ENCODE measurements around the gene NME9.

The NME9 gene

GRCh38 chr3:138331143-138331894, 1.7 kb upstream of the NME9 start:
- no peak for DNase-seq

DNA sequence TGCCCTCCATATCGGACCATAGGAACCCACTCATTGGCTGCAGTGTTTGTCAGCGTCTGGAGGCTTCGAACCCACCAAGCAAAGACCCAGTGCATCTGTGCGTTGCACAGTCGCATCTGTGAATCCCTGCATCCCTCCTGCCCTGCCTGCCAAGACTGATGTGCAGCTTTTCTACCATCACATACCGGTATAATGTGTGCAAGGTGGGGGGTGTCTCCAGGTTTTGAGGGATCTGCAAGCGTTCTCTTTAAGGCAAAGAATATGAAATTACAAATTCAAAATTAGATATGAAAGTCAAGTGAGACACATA, 288 bp upstream of the NME9 start:
- DNase-seq, result no peak

- DNase-seq, result no peak
Observed at GRCh38 chr3:138328341-138328740, 1.3 kb downstream of the NME9 start.

GRCh38 chr3:138327831-138328230, 1.8 kb downstream of the NME9 start:
- DNase-seq, result no peak

GRCh38 chr3:138326866-138327595, 2.6 kb downstream of the NME9 start:
- no peak for DNase-seq

- no peak for DNase-seq
Observed at GRCh38 chr3:138325990-138326389, 3.7 kb downstream of the NME9 start.

GRCh38 chr3:138323971-138324370, 5.7 kb downstream of the NME9 start:
- no peak for DNase-seq

DNA sequence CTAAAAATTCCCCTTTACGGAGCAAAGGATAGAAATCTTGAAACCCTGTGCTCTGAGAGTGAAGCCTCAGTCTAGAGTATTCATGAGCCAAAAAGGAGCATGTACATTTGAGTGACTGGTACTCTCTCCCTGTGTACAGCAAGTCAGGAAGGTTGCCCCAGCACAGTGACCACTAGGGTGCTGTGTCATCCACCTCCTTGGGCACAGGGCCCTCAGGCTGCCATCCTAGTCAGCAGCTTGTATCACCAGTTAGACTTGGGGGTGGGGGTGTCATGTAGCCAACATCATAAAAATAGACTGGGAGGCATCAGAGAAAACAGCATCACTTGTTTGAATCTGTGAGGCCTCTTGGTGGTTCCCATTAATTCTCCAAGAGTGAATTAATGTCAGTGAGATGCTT, 12.0 kb downstream of the NME9 start:
- no peak for DNase-seq

DNA sequence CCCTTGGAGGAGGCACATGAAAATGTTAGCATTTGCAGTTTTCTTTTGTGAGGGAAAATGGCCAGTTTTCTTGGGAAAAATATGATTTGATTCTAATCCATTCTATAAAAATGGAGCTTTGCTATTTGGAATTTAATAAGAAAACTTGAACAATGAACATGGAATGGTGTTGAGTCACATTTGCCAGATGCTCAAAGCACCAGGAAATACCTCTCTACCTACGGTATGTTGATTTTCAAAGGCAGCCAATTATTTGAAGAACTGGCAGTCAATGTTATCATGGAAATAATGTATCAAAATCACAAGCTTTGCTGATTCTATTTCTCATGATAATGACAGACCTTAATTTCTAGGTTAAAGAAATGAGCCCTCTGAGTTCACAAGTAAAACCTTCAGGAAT, 14.9 kb downstream of the NME9 start:
- DNase-seq, result no peak

DNA sequence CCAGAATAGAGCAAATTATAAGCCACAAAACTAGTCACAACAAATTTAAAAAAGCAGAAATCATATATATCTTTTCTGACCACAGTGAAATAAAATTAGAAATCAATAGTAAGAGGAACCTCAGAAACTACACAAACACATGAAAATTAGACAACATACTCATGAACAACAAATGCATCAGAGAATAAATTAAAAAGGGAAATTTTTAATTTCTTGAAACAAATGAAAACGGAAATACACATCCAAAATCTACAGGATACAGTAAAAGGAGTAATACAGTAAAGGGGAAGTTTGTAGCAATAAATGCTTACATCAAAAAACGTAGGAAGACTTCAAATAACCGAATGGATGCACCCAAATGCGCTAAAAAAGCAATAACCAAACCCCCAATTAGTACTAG, 19.2 kb downstream of the NME9 start:
- no peak for DNase-seq

GRCh38 chr3:138308783-138309182, 20.9 kb downstream of the NME9 start:
- DNase-seq, result no peak

DNA sequence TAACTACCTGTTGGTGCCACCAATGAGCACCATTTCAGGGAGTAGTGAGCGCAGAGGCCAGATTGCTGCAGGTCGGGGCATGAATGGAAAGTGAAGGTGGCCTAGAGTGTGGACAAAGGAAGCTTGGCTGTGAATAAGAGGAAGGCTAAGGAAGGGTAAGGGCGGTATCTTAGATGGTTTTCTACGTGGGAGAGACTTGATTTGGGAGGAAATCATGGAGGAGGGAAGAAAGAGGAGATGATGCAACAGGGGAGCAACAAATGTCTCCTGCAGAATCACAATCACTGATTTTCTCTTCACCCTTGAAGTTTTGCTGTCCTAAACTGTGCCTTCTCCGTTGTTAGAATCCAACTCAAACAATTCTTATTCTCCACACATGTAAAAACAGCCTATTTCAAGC, 21.8 kb downstream of the NME9 start:
- DNase-seq, result no peak

DNA sequence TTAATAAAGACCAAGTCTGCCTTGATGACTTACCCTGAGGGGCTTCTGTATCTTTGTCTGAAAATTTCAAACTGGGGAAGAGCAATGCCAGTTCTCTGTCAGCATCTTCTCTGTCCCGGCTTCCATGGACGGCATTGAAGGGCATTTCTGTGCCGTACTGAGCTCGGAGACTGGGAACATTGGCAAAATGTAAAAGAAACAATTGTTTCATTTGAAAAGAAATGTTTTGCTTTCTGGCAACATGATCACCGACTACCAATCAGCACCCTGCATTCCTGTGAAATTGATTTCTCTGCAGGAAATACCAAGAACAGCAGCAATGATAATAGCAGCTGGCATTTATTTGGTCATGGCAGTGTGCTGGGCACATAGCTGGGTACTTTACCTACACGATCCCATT, 26.2 kb downstream of the NME9 start:
- DNase-seq, result no peak

- DNase-seq, result no peak
Observed at GRCh38 chr3:138300647-138301046, 29.0 kb downstream of the NME9 start.

- DNase-seq, result no peak
Observed at GRCh38 chr3:138297876-138298275, 31.8 kb downstream of the NME9 start.

GRCh38 chr3:138297059-138297607, 32.5 kb downstream of the NME9 start:
- no peak for DNase-seq

- no peak for DNase-seq
Observed at GRCh38 chr3:138296639-138297038, 33.0 kb downstream of the NME9 start.

DNA sequence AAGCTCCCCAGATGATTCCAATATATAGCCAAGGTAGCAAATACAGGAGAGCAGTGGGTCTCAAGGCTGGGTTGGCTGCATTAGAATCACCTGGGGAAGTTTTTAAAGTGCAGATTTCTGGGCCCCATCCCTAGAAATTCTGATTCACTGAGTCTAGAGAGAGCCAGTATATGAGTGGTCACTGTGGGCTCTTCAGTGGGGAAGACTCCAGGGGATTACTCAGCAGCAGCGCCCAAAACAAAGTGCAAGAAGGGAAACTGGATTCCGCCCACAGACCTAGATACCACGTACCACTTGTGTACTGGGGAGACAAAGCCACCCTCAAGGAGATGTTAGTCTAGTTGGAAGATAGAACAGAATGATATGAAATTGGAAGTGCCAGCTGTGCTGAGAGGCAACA, 40.0 kb downstream of the NME9 start:
- DNase-seq, result no peak

- DNase-seq, result no peak
Observed at GRCh38 chr3:138289260-138289659, 40.4 kb downstream of the NME9 start.

DNA sequence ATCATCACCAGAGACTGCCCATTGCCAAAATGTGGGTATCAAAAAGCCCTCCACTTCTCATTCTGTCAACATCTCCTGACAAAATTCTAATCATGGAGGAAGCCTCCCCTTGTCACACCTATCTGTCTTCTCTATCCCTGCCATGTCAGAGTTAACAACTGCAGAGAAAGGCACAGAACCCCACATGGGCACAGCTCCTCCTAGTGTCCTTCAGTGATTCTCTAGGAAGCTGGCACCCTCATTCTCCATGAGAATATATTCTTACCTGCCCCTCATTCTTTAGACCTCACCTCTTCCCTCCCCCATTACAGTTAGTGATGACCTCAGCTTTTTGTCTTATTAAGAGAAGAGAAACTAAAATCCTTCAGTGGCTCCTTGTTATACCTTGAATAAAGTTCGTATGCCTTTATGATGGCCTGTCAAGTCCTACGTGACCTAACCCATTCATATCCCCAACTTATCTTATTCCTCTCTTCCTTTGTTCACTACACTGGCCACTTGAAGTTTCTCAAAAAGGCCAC, 44.6 kb downstream of the NME9 start:
- DNase-seq, result no peak

- no peak for DNase-seq
Observed at GRCh38 chr3:138284079-138284478, 45.6 kb downstream of the NME9 start.

DNA sequence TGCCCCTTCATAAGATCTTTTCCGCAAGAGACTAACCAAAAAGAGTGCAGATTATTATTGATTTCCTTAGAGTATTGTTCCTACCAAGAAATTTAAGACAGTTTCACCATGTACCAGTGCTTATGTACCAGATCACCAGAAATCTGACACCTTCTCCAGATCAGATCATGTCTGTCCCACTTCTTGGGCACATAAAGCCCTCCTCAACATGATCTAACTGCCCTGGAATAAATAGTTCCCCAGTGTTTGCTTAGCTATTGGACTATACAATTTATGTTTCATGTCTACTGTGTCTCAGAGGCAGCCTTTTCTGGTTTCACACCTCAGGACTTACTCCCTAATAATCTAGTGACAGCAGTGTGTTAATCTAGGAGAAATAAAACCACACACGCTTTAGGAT, 46.8 kb downstream of the NME9 start:
- no peak for DNase-seq

- DNase-seq, result no peak
Observed at GRCh38 chr3:138281561-138281960, 48.1 kb downstream of the NME9 start.

DNA sequence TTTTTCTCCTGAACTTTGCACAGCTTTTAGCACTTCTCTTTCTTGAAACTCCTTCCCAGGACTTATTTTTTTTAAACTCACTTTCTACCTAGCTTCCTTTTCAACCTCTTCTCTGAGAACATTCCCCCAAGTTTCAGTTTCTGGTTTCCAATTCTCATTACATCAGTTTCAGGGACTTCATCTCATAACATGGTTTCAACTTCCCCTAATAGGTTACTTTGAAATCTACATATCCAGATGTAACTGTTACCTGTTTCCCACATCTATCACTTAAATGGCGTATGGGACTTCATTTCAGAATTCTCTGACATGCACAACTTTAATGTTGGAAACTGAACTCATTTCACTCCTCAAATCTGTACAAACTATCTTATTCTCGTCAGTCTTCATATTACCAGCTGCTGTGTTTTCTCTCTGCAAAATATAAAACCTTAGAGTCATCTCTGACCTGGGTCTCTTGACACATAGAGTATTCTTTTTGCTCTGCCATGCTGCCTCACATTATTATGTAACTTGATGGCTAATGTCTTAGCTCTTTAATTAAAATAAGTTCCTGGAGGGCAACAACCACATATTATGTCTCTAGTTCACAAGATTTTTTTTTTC, 58.4 kb downstream of the NME9 start:
- DNase-seq, result no peak

Measured in NCI-H510A (cell line).